HEK293 (cell line): ENCODE results near the gene SLC6A3.

Experiments used
- CTCF ChIA-PET: fragments of 350-600 bp; formaldehyde crosslinking; extraction: SDS; loops from one replicate; lab custom pipeline; 2021; ENCODE audit warnings: antibody characterized with exemption; lab: Yijun Ruan, JAX
- POLR2A ChIA-PET: fragments of 300-600 bp; formaldehyde crosslinking; extraction: SDS; loops from one replicate; lab custom pipeline; 2020; ENCODE audit warnings: antibody characterized with exemption, inconsistent platforms; lab: Yijun Ruan, JAX
- H3K27ac ChIP-seq: fragments of 200-500 bp; sonication (Bioruptor generic); 2 replicates; pipeline ENCODE4 v1.5.1; 2014; ENCODE audit warnings: low read depth, low read length, control low read depth, inconsistent platforms; ENCODE audit errors: extremely low read depth
- H3K36me3 ChIP-seq, 2 experiments: fragments of 200-500 bp in 1 of 2; sonication (Bioruptor generic) in 1 of 2; 1 replicate in 1 of 2; 2 replicates in 1 of 2; pipeline ENCODE4 v1.5.1; 2014 to 2017; ENCODE audit warnings: inconsistent platforms in 2 of 2, low read length in 2 of 2; ENCODE audit not compliant: control insufficient read depth in 2 of 2, insufficient read depth in 1 of 2
- H3K4me1 ChIP-seq: fragments of 200-500 bp; sonication (Bioruptor generic); 2 replicates; pipeline ENCODE4 v1.5.1; 2014; ENCODE audit warnings: mild to moderate bottlenecking, low read length, inconsistent platforms; ENCODE audit not compliant: control insufficient read depth, insufficient read depth
- H3K4me3 ChIP-seq: 2 replicates; pipeline ENCODE4 v1.5.1; 2011; ENCODE audit warnings: low read depth, mild to moderate bottlenecking, control low read depth, low read length, moderate library complexity
- H3K9me3 ChIP-seq: fragments of 200-500 bp; sonication (Bioruptor generic); 2 replicates; pipeline ENCODE4 v1.5.1; 2014; ENCODE audit warnings: low read depth, low read length, inconsistent platforms; ENCODE audit not compliant: control insufficient read depth, insufficient read depth
- BCL11B ChIP-seq: fragments of 450-650 bp; formaldehyde crosslinking; IDR thresholded peaks from 2 replicates; pipeline ENCODE4 v1.5.1; 2016; ENCODE audit warnings: low read depth, missing biosample characterization, missing genetic modification characterization
- ZBTB21 ChIP-seq: fragments of 450-650 bp; formaldehyde crosslinking; IDR thresholded peaks from 2 replicates; pipeline ENCODE4 v1.5.1; 2017; ENCODE audit warnings: missing biosample characterization, missing genetic modification characterization
- ZBTB7A ChIP-seq: fragments of 450-650 bp; formaldehyde crosslinking; IDR thresholded peaks from 2 replicates; pipeline ENCODE4 v1.5.1; 2016; ENCODE audit warnings: low read depth, missing biosample characterization, missing genetic modification characterization
- ZEB2 ChIP-seq: fragments of 450-650 bp; formaldehyde crosslinking; IDR thresholded peaks from 2 replicates; pipeline ENCODE4 v1.5.1; 2016; ENCODE audit warnings: missing biosample characterization, missing genetic modification characterization
- ZFP69B ChIP-seq: fragments of 450-650 bp; formaldehyde crosslinking; IDR thresholded peaks from 2 replicates; pipeline ENCODE4 v1.5.1; 2016; ENCODE audit warnings: missing biosample characterization, missing genetic modification characterization
- ZNF133 ChIP-seq: fragments of 450-650 bp; formaldehyde crosslinking; IDR thresholded peaks from 2 replicates; pipeline ENCODE4 v1.5.1; 2016; ENCODE audit warnings: missing biosample characterization, missing genetic modification characterization
- ZNF391 ChIP-seq: fragments of 450-650 bp; formaldehyde crosslinking; IDR thresholded peaks from 2 replicates; pipeline ENCODE4 v1.5.1; 2016; ENCODE audit warnings: low read depth, missing biosample characterization, missing genetic modification characterization, borderline replicate concordance
- ZNF473 ChIP-seq: fragments of 450-650 bp; formaldehyde crosslinking; IDR thresholded peaks from 2 replicates; pipeline ENCODE4 v1.5.1; 2017; ENCODE audit warnings: missing biosample characterization, missing genetic modification characterization
- ZNF658 ChIP-seq: fragments of 450-650 bp; formaldehyde crosslinking; IDR thresholded peaks from 2 replicates; pipeline ENCODE4; 2016; ENCODE audit warnings: missing biosample characterization, missing genetic modification characterization
- ZNF792 ChIP-seq: fragments of 450-650 bp; formaldehyde crosslinking; IDR thresholded peaks from 2 replicates; pipeline ENCODE4 v1.5.1; 2016; ENCODE audit warnings: missing biosample characterization, missing genetic modification characterization
- TF ChIP-seq, protein P1 (sequence below): fragments of 450-650 bp; formaldehyde crosslinking; IDR thresholded peaks from 2 replicates; pipeline ENCODE4 v1.5.1; 2016; ENCODE audit warnings: missing biosample characterization, missing genetic modification characterization
- TF ChIP-seq, protein P2 (sequence below): fragments of 450-650 bp; formaldehyde crosslinking; IDR thresholded peaks from 2 replicates; pipeline ENCODE4 v1.5.1; 2016; ENCODE audit warnings: missing biosample characterization, missing genetic modification characterization, borderline replicate concordance
- TF ChIP-seq, protein P3 (sequence below): fragments of 450-650 bp; formaldehyde crosslinking; IDR thresholded peaks from 2 replicates; pipeline ENCODE4 v1.5.1; 2016; ENCODE audit warnings: missing biosample characterization, missing genetic modification characterization
- TF ChIP-seq, protein P4 (sequence below): fragments of 450-650 bp; formaldehyde crosslinking; IDR thresholded peaks from 2 replicates; pipeline ENCODE4 v1.5.1; 2017; ENCODE audit warnings: missing biosample characterization, missing genetic modification characterization

Gene SLC6A3

DNA sequence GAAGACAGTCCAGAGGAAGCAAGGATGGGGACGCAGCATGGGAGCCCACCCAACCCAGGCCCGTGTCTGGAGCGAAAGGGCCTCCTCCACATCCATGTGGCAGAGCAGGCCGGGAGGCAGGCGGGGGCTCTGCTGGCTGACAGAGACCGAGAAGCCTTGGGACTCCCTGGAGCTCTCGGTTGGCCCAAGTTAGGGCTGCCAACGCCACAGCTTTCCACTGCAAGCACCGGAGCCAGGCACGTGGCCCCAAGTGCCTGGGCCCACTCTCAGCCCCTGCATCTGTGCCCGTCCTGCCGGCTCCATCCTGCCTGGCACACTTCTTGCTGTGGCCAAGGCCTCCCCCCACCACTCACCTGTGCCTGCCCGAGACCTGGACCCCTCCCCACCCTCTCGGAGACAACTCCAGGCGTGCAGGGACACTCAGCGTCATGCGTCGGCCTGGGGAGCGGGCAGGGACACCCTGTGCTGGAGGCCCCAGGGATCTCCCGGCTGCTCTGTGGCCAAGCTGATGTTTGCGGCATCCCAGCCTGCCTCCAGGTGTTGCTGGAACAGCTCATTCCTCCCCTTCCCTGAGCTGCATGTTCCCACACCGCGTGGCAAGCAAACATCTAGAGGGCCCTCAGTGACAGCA lies 31.5 kb downstream of the SLC6A3 start:
- peaks cover 4% of the 10 kb centered on the region; the same call in 1 of the 2 replicates for H3K4me1 ChIP-seq
- H3K4me3 ChIP-seq = no peak overlapping the region
- no peak overlapping the region for H3K27ac ChIP-seq
- H3K9me3 ChIP-seq = no peaks in the 10 kb centered on the region
- CTCF ChIA-PET = interaction anchor here (1.1 kb wide), 2 partner anchors 34 to 231 kb away, joined by 3 to 12 read pairs; no protein-coding TSS in a partner anchor
- POLR2A ChIA-PET = no interaction called here
- TF ChIP-seq, protein P1, sequence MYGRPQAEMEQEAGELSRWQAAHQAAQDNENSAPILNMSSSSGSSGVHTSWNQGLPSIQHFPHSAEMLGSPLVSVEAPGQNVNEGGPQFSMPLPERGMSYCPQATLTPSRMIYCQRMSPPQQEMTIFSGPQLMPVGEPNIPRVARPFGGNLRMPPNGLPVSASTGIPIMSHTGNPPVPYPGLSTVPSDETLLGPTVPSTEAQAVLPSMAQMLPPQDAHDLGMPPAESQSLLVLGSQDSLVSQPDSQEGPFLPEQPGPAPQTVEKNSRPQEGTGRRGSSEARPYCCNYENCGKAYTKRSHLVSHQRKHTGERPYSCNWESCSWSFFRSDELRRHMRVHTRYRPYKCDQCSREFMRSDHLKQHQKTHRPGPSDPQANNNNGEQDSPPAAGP (tag by site-specific recombination) = peak; percentile 56
- TF ChIP-seq ZFP69B = no peak
- no peaks in the 10 kb centered on the region for H3K36me3 ChIP-seq

DNA sequence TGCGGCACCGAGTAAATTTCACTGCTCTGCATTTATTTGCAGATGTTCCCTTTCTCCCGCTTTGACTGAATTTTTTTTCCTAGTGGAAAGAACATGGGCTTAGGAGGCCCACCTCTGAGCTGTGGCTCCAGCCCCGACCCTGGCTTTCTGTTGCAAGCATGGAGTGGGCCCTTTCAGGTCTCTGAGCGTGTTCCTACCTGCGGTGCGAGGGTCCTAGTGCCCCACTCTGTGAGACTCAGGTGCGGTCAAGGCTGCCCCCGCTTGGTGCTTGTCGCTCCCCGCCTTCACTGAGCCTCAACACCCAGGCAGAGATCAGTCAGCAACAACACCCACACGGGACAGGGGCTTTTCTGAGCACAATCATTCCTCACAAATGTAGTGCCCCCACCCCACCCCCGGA lies 32.0 kb downstream of the SLC6A3 start:
- Histone ChIP-seq H3K4me1 (peaks cover 6% of the 10 kb centered on the region; the same call in 1 of the 2 replicates), H3K4me3 (no peak overlapping the region), H3K27ac (no peak overlapping the region), H3K36me3 (no peaks in the 10 kb centered on the region), H3K9me3 (no peaks in the 10 kb centered on the region)
- TF ChIP-seq BCL11B = no peak
- TF ChIP-seq, protein P2, sequence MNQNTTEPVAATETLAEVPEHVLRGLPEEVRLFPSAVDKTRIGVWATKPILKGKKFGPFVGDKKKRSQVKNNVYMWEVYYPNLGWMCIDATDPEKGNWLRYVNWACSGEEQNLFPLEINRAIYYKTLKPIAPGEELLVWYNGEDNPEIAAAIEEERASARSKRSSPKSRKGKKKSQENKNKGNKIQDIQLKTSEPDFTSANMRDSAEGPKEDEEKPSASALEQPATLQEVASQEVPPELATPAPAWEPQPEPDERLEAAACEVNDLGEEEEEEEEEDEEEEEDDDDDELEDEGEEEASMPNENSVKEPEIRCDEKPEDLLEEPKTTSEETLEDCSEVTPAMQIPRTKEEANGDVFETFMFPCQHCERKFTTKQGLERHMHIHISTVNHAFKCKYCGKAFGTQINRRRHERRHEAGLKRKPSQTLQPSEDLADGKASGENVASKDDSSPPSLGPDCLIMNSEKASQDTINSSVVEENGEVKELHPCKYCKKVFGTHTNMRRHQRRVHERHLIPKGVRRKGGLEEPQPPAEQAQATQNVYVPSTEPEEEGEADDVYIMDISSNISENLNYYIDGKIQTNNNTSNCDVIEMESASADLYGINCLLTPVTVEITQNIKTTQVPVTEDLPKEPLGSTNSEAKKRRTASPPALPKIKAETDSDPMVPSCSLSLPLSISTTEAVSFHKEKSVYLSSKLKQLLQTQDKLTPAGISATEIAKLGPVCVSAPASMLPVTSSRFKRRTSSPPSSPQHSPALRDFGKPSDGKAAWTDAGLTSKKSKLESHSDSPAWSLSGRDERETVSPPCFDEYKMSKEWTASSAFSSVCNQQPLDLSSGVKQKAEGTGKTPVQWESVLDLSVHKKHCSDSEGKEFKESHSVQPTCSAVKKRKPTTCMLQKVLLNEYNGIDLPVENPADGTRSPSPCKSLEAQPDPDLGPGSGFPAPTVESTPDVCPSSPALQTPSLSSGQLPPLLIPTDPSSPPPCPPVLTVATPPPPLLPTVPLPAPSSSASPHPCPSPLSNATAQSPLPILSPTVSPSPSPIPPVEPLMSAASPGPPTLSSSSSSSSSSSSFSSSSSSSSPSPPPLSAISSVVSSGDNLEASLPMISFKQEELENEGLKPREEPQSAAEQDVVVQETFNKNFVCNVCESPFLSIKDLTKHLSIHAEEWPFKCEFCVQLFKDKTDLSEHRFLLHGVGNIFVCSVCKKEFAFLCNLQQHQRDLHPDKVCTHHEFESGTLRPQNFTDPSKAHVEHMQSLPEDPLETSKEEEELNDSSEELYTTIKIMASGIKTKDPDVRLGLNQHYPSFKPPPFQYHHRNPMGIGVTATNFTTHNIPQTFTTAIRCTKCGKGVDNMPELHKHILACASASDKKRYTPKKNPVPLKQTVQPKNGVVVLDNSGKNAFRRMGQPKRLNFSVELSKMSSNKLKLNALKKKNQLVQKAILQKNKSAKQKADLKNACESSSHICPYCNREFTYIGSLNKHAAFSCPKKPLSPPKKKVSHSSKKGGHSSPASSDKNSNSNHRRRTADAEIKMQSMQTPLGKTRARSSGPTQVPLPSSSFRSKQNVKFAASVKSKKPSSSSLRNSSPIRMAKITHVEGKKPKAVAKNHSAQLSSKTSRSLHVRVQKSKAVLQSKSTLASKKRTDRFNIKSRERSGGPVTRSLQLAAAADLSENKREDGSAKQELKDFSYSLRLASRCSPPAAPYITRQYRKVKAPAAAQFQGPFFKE = no peak
- no peak for TF ChIP-seq ZNF133 (tag by site-specific recombination)
- TF ChIP-seq ZNF658 = no peak
- no peak for TF ChIP-seq ZNF792 (tag by site-specific recombination)
- no peak for TF ChIP-seq ZNF391
- no peak for TF ChIP-seq ZEB2 (tag by site-specific recombination)
- TF ChIP-seq ZBTB7A (tag by site-specific recombination) = no peak
- TF ChIP-seq, protein P3, sequence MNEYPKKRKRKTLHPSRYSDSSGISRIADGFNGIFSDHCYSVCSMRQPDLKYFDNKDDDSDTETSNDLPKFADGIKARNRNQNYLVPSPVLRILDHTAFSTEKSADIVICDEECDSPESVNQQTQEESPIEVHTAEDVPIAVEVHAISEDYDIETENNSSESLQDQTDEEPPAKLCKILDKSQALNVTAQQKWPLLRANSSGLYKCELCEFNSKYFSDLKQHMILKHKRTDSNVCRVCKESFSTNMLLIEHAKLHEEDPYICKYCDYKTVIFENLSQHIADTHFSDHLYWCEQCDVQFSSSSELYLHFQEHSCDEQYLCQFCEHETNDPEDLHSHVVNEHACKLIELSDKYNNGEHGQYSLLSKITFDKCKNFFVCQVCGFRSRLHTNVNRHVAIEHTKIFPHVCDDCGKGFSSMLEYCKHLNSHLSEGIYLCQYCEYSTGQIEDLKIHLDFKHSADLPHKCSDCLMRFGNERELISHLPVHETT (tag by site-specific recombination) = no peak
- TF ChIP-seq ZBTB21 (tag by site-specific recombination) = no peak
- no peak for TF ChIP-seq ZNF473
- TF ChIP-seq, protein P4, sequence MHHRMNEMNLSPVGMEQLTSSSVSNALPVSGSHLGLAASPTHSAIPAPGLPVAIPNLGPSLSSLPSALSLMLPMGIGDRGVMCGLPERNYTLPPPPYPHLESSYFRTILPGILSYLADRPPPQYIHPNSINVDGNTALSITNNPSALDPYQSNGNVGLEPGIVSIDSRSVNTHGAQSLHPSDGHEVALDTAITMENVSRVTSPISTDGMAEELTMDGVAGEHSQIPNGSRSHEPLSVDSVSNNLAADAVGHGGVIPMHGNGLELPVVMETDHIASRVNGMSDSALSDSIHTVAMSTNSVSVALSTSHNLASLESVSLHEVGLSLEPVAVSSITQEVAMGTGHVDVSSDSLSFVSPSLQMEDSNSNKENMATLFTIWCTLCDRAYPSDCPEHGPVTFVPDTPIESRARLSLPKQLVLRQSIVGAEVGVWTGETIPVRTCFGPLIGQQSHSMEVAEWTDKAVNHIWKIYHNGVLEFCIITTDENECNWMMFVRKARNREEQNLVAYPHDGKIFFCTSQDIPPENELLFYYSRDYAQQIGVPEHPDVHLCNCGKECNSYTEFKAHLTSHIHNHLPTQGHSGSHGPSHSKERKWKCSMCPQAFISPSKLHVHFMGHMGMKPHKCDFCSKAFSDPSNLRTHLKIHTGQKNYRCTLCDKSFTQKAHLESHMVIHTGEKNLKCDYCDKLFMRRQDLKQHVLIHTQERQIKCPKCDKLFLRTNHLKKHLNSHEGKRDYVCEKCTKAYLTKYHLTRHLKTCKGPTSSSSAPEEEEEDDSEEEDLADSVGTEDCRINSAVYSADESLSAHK (tag by site-specific recombination) = no peak
- CTCF ChIA-PET = interaction anchor here (0.7 to 1.1 kb wide), 2 partner anchors 232 to 332 kb away, joined by 3 read pairs; no protein-coding TSS in a partner anchor
- POLR2A ChIA-PET = no interaction called here
